Measurements from ENCODE around the gene CUBN.
"Not testable (repeated sequence)": the region's sequence is repeated elsewhere in the genome, so short reads cannot be mapped to it uniquely, and the experiment has no call there.

Gene CUBN

GRCh38 chr10:17012731-17013130 lies 116.9 kb downstream of the CUBN start:
- H3K4me1 ChIP-seq (ENCODE audit: control insufficient read depth, insufficient read depth, low read length, poor library complexity, severe bottlenecking) = peaks cover 22% of the 10 kb centered on the region
- H3K4me3 ChIP-seq (ENCODE audit: extremely low read depth, insufficient read depth, low read length, poor library complexity, severe bottlenecking); H3K36me3 ChIP-seq (ENCODE audit: control insufficient read depth, insufficient read depth, low read length); H3K27ac ChIP-seq (ENCODE audit: low read depth, low read length, severe bottlenecking): not testable (repeated sequence)
- H3K9me3 ChIP-seq (ENCODE audit: control insufficient read depth, low read length) = peaks cover 17% of the 10 kb centered on the region

GRCh38 chr10:17010363-17011145 lies 119.1 kb downstream of the CUBN start:
- H3K27ac ChIP-seq (ENCODE audit: low read depth, low read length, severe bottlenecking) = no peak overlapping the region
- no peaks in the 10 kb centered on the region for H3K36me3 ChIP-seq (ENCODE audit: control insufficient read depth, insufficient read depth, low read length)
- H3K4me1 ChIP-seq (ENCODE audit: control insufficient read depth, insufficient read depth, low read length, poor library complexity, severe bottlenecking) = peaks cover 33% of the 10 kb centered on the region
- H3K4me3 ChIP-seq (ENCODE audit: extremely low read depth, insufficient read depth, low read length, poor library complexity, severe bottlenecking) = no peak overlapping the region
- WGBS, 2 experiments (ENCODE audit: insufficient coverage in 2 of 2) = 100% methylated on average over 1 to 2 of the region's 2 CpGs
- peaks cover 29% of the 10 kb centered on the region for H3K9me3 ChIP-seq (ENCODE audit: control insufficient read depth, low read length)

DNA sequence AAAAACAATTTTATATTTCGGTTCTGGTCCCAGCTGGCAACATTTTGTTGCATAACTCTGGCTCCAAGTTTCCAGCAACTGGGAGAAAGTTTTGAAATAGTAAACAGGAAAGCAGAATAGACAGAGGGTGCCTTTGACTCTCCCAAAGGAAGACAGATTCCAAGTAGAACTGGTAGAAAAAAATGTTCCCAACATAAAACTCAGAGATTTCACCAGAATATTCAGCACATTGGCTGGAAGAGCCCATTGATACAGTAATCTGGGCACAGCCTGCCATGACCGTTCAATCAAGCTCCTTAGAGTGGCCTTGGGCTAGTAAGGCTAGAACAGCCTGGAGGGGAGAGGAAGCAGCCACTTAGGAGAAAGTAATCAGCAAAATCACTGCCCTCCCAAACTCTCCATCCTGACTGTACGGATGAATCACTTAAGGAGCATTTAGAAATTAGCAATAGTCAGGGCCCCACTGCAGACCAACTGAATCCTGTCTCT lies 120.4 kb downstream of the CUBN start:
- H3K27ac ChIP-seq (ENCODE audit: low read depth, low read length, severe bottlenecking) = peak overlapping the region; percentile 79
- H3K36me3 ChIP-seq (ENCODE audit: control insufficient read depth, insufficient read depth, low read length) = no peaks in the 10 kb centered on the region
- peaks cover 42% of the 10 kb centered on the region for H3K4me1 ChIP-seq (ENCODE audit: control insufficient read depth, insufficient read depth, low read length, poor library complexity, severe bottlenecking)
- H3K4me3 ChIP-seq (ENCODE audit: extremely low read depth, insufficient read depth, low read length, poor library complexity, severe bottlenecking) = no peak overlapping the region
- peaks cover 30% of the 10 kb centered on the region for H3K9me3 ChIP-seq (ENCODE audit: control insufficient read depth, low read length)
- WGBS, 2 experiments (ENCODE audit: insufficient coverage in 2 of 2) = 38 to 72% methylated on average over 1 to 3 of the region's 3 CpGs

DNA sequence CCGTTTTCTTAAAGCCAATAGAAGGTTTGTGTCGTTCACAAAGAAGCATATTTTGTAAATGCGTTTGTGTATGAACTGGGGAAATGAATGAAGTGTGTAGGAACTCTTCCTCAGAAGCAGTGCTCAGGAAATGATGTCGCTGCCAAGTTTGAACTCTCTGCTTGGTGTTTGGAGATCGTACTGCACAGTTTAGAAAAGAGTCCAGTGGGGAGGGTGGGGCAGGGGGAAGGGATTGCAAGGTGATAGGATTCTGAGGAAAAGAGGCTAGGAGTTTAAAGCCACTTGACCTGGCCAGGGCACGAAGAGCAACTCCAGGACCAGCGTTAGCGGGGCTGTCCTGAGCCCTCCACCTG lies 122.2 kb downstream of the CUBN start:
- peaks cover 58% of the 10 kb centered on the region for H3K4me1 ChIP-seq (ENCODE audit: control insufficient read depth, insufficient read depth, low read length, poor library complexity, severe bottlenecking)
- H3K27ac ChIP-seq (ENCODE audit: low read depth, low read length, severe bottlenecking) = peak overlapping the region; percentile 92
- WGBS, 2 experiments (ENCODE audit: insufficient coverage in 2 of 2) = 93 to 95% methylated on average over 7 to 8 of the region's 8 CpGs
- no peak overlapping the region for H3K4me3 ChIP-seq (ENCODE audit: extremely low read depth, insufficient read depth, low read length, poor library complexity, severe bottlenecking)
- no peaks in the 10 kb centered on the region for H3K36me3 ChIP-seq (ENCODE audit: control insufficient read depth, insufficient read depth, low read length)
- peaks cover 27% of the 10 kb centered on the region for H3K9me3 ChIP-seq (ENCODE audit: control insufficient read depth, low read length)

DNA sequence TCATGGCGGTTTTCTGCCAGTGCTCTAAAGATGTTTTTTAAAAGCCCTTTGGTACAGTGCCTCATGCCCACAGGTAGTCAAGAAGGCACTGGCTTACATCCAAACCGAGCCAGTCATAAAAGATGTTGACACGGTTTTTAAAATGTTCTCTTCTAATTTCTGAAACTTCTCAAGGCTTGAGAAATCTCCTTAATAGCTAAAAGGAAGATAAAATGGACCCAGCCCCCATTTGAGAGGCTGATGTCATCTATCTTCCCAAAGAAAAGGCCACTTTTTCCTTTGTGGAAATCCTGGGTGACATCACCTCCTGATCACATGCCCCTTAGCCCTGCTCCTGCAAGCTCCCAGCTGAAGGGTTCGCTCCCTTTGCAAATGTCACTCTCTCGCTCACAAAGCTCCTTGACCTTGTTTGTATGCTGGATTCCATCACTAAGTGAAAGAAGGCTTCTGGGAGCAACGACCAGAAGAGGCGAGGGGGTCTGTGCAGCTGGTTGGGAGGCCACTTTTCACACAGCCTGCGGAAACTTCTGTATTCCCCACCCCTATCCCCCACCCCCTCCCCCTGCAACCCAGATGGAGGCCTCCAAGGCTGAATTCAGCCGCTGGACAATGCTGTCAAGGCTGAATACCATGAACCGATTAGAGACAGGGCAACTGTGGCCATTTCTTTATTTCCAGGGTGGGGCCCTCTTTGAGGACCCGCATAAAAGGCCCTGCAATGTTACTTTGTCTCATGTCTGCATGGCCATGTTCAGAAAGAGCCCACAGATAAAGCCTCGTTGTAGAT lies 122.8 kb downstream of the CUBN start:
- no peak overlapping the region for H3K4me3 ChIP-seq (ENCODE audit: extremely low read depth, insufficient read depth, low read length, poor library complexity, severe bottlenecking)
- peak overlapping the region; percentile 92 for H3K27ac ChIP-seq (ENCODE audit: low read depth, low read length, severe bottlenecking)
- peaks cover 21% of the 10 kb centered on the region for H3K9me3 ChIP-seq (ENCODE audit: control insufficient read depth, low read length)
- H3K36me3 ChIP-seq (ENCODE audit: control insufficient read depth, insufficient read depth, low read length) = no peaks in the 10 kb centered on the region
- peaks cover 64% of the 10 kb centered on the region for H3K4me1 ChIP-seq (ENCODE audit: control insufficient read depth, insufficient read depth, low read length, poor library complexity, severe bottlenecking)
- 88 to 91% methylated on average over 4 to 10 of the region's 12 CpGs for WGBS, 2 experiments (ENCODE audit: insufficient coverage in 2 of 2)

DNA sequence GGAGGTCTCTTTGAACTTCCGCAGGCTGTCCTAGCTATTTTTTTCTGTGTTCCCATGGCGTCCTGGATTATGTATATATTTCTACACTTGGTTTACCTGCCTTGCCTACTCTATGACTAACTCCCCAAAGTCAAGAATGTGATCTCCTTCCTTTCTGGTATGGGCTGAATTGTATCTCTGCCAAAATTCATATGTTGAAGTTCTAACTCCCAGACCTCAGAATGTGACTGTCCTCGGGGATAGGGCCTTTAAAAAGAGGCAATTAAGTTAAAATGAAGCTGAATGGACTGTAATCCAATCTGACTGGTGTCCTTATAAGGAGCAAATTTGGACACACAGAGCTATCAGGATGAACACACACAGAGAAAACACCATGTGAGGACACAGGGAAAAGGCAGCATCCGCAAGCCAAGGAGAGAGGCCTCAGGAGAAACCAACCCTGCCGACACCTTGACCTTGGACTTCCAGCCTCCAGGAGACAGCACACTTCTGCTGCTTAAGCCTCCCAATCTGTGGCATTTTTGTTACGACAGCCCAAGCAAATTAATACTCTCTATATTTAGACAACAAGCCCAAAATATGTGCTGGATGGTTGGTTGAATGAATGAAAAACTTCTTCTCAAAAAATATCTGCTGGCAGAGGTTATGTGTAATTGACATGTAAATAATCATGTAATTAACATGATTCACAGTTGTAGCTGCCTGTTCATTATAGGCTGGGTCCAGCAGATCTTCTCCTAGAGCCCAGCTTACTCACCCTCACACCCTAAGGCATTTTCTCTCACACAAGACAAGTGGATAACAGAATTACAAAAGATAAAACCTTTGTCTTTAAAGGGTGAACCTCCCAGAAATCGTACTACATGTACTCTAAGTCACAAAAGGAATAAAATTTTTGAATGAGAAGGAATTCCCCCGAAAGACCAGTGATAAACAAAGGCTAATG lies 123.7 kb downstream of the CUBN start:
- Histone ChIP-seq H3K27ac (ENCODE audit: low read depth, low read length, severe bottlenecking) (peak overlapping the region; percentile 92), H3K9me3 (ENCODE audit: control insufficient read depth, low read length) (peaks cover 18% of the 10 kb centered on the region), H3K36me3 (ENCODE audit: control insufficient read depth, insufficient read depth, low read length) (peaks cover 4% of the 10 kb centered on the region), H3K4me1 (ENCODE audit: control insufficient read depth, insufficient read depth, low read length, poor library complexity, severe bottlenecking) (peaks cover 70% of the 10 kb centered on the region), H3K4me3 (ENCODE audit: extremely low read depth, insufficient read depth, low read length, poor library complexity, severe bottlenecking) (no peak overlapping the region)
- WGBS, 2 experiments (ENCODE audit: insufficient coverage in 2 of 2) = 68 to 78% methylated on average over 2 to 4 of the region's 8 CpGs

DNA sequence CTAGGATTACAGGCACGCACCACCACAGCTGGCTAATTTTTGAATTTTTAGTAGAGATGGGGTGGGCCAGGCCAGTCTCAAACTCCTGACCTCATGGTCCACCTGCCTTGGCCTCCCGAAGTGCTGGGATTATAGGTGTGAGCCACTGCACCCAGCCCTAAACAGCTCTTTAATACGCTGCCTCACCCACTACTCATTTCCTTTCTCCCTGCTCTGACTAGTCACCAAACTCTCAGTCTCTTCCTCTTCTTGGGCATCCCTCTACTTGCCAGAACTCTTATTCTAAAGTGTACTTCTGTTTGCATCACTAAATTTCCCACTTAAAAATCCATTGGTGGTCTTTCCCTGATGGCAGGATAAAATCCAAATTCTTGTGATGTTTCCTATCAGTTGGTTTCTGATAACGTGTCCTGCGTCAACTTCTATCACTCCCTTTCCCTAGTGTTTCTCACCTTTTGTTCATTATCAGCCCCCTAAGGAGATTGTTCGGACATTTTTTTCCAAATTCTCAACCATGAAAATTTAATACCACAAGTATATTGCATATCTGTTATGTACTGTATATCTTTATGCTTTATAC lies 124.7 kb downstream of the CUBN start:
- H3K4me1 ChIP-seq (ENCODE audit: control insufficient read depth, insufficient read depth, low read length, poor library complexity, severe bottlenecking) = peaks cover 68% of the 10 kb centered on the region
- H3K27ac ChIP-seq (ENCODE audit: low read depth, low read length, severe bottlenecking) = no peak overlapping the region
- H3K4me3 ChIP-seq (ENCODE audit: extremely low read depth, insufficient read depth, low read length, poor library complexity, severe bottlenecking) = no peak overlapping the region
- H3K36me3 ChIP-seq (ENCODE audit: control insufficient read depth, insufficient read depth, low read length) = peaks cover 8% of the 10 kb centered on the region
- H3K9me3 ChIP-seq (ENCODE audit: control insufficient read depth, low read length) = peaks cover 23% of the 10 kb centered on the region
- WGBS, 2 experiments (ENCODE audit: insufficient coverage in 2 of 2) = 78 to 83% methylated on average over 3 of the region's 6 CpGs

- H3K9me3 ChIP-seq (ENCODE audit: control insufficient read depth, low read length) = peaks cover 23% of the 10 kb centered on the region
- WGBS, 2 experiments (ENCODE audit: insufficient coverage in 2 of 2) = 68 to 69% methylated on average over 6 to 7 of the region's 7 CpGs
- H3K36me3 ChIP-seq (ENCODE audit: control insufficient read depth, insufficient read depth, low read length) = peaks cover 8% of the 10 kb centered on the region
- H3K27ac ChIP-seq (ENCODE audit: low read depth, low read length, severe bottlenecking) = peak overlapping the region; percentile 97
- H3K4me1 ChIP-seq (ENCODE audit: control insufficient read depth, insufficient read depth, low read length, poor library complexity, severe bottlenecking) = peaks cover 56% of the 10 kb centered on the region
- H3K4me3 ChIP-seq (ENCODE audit: extremely low read depth, insufficient read depth, low read length, poor library complexity, severe bottlenecking) = no peak overlapping the region
Observed at GRCh38 chr10:17003651-17004286, 125.8 kb downstream of the CUBN start.

GRCh38 chr10:17003151-17003550 lies 126.5 kb downstream of the CUBN start:
- H3K36me3 ChIP-seq (ENCODE audit: control insufficient read depth, insufficient read depth, low read length) = peaks cover 8% of the 10 kb centered on the region
- H3K27ac ChIP-seq (ENCODE audit: low read depth, low read length, severe bottlenecking) = peak overlapping the region; percentile 97
- no peak overlapping the region for H3K4me3 ChIP-seq (ENCODE audit: extremely low read depth, insufficient read depth, low read length, poor library complexity, severe bottlenecking)
- H3K4me1 ChIP-seq (ENCODE audit: control insufficient read depth, insufficient read depth, low read length, poor library complexity, severe bottlenecking) = peaks cover 53% of the 10 kb centered on the region
- H3K9me3 ChIP-seq (ENCODE audit: control insufficient read depth, low read length) = peaks cover 23% of the 10 kb centered on the region
- 37 to 41% methylated on average over 5 of the region's 7 CpGs for WGBS, 2 experiments (ENCODE audit: insufficient coverage in 2 of 2)

Data from mesodermal cell (in vitro differentiated cells).